Measurements from ENCODE around the gene HDC. TPM values are rescaled to one million over a fixed set of nuclear protein-coding genes. Genes with fewer than 3 reads are reported as not detected.

Gene HDC
- total and polyA plus RNA-seq, 10 of the 15 experiments (the other 5 are each of a cell fraction or from before 2014, with no cell fraction given) = not detected

DNA sequence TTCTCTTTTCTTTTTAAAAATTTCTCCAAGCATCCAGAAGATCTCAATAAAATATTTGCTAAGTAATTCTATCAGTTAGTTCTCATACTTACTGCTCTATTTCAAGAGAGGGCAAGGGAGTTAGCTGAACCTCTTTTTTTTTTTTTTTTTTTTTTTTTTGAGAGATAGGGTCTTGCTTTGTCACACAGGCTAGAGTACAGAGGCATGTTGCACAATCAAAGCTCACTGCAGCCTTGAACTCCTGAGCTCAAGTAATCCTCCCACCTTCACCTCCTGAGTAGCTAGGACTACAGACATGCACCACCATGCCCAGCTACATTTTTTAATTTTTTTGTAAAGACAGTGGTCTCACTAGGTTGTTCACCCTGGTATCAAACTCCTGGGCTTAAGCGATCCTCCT lies 21.4 kb downstream of the HDC start:
- intact Hi-C loops (cut with micrococcal nuclease; ENCODE audit: unreplicated experiment) = no loop called here
- SMC1A ChIA-PET (ENCODE audit: uncharacterized antibody, unreplicated experiment) = no interaction called here

More for the DNA sequence above, 21.4 kb downstream of the HDC start:
- H4K20me1 ChIP-seq (ENCODE audit: control insufficient read depth, insufficient read depth) = no peaks in the 10 kb centered on the region
- H3K9me3 ChIP-seq (replicated peaks; ENCODE audit: control insufficient read depth, insufficient read depth, low read length) = no peaks in the 10 kb centered on the region
- FAIRE-seq = no peak
- no peak overlapping the region for H3K9ac ChIP-seq (ENCODE audit: control insufficient read depth, insufficient read depth, low read length)
- no peak overlapping the region for H3K27ac ChIP-seq (ENCODE audit: control insufficient read depth, insufficient read depth)
- CTCF ChIA-PET = no interaction called here
- no peak overlapping the region for H3K4me3 ChIP-seq
- in situ Hi-C loops (cut with MboI) = no loop called here
- H2AFZ ChIP-seq (ENCODE audit: control insufficient read depth, low read depth, low read length) = no peak overlapping the region
- no peak for TF ChIP-seq POLR2AphosphoS5 (IDR thresholded peaks at IDR 0.05; ENCODE audit: low read length)
- no peak for TF ChIP-seq EGR1 (IDR thresholded peaks at IDR 0.05; ENCODE audit: borderline replicate concordance in 1 of 2, low read depth in 2 of 2, low read length in 2 of 2)
- TF ChIP-seq, protein P1, sequence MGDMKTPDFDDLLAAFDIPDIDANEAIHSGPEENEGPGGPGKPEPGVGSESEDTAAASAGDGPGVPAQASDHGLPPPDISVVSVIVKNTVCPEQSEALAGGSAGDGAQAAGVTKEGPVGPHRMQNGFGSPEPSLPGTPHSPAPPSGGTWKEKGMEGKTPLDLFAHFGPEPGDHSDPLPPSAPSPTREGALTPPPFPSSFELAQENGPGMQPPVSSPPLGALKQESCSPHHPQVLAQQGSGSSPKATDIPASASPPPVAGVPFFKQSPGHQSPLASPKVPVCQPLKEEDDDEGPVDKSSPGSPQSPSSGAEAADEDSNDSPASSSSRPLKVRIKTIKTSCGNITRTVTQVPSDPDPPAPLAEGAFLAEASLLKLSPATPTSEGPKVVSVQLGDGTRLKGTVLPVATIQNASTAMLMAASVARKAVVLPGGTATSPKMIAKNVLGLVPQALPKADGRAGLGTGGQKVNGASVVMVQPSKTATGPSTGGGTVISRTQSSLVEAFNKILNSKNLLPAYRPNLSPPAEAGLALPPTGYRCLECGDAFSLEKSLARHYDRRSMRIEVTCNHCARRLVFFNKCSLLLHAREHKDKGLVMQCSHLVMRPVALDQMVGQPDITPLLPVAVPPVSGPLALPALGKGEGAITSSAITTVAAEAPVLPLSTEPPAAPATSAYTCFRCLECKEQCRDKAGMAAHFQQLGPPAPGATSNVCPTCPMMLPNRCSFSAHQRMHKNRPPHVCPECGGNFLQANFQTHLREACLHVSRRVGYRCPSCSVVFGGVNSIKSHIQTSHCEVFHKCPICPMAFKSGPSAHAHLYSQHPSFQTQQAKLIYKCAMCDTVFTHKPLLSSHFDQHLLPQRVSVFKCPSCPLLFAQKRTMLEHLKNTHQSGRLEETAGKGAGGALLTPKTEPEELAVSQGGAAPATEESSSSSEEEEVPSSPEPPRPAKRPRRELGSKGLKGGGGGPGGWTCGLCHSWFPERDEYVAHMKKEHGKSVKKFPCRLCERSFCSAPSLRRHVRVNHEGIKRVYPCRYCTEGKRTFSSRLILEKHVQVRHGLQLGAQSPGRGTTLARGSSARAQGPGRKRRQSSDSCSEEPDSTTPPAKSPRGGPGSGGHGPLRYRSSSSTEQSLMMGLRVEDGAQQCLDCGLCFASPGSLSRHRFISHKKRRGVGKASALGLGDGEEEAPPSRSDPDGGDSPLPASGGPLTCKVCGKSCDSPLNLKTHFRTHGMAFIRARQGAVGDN (IDR thresholded peaks at IDR 0.05) = no peak
- TF ChIP-seq MEF2B (IDR thresholded peaks at IDR 0.05; ENCODE audit: partially characterized antibody, poor library complexity, severe bottlenecking) = no peak
- TF ChIP-seq, protein P2, sequence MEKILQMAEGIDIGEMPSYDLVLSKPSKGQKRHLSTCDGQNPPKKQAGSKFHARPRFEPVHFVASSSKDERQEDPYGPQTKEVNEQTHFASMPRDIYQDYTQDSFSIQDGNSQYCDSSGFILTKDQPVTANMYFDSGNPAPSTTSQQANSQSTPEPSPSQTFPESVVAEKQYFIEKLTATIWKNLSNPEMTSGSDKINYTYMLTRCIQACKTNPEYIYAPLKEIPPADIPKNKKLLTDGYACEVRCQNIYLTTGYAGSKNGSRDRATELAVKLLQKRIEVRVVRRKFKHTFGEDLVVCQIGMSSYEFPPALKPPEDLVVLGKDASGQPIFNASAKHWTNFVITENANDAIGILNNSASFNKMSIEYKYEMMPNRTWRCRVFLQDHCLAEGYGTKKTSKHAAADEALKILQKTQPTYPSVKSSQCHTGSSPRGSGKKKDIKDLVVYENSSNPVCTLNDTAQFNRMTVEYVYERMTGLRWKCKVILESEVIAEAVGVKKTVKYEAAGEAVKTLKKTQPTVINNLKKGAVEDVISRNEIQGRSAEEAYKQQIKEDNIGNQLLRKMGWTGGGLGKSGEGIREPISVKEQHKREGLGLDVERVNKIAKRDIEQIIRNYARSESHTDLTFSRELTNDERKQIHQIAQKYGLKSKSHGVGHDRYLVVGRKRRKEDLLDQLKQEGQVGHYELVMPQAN (conservative IDR thresholded peaks at IDR 0.05) = no peak
- TF ChIP-seq KLF5 (IDR thresholded peaks at IDR 0.05; ENCODE audit: partially characterized antibody) = no peak
- no peak for TF ChIP-seq HCFC1 (IDR thresholded peaks at IDR 0.05; ENCODE audit: low read length)
- TF ChIP-seq, protein P3, sequence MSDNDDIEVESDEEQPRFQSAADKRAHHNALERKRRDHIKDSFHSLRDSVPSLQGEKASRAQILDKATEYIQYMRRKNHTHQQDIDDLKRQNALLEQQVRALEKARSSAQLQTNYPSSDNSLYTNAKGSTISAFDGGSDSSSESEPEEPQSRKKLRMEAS (IDR thresholded peaks at IDR 0.05; ENCODE audit: low read depth, low read length) = no peak
- TF ChIP-seq, protein P4, sequence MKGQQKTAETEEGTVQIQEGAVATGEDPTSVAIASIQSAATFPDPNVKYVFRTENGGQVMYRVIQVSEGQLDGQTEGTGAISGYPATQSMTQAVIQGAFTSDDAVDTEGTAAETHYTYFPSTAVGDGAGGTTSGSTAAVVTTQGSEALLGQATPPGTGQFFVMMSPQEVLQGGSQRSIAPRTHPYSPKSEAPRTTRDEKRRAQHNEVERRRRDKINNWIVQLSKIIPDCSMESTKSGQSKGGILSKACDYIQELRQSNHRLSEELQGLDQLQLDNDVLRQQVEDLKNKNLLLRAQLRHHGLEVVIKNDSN (IDR thresholded peaks at IDR 0.05; ENCODE audit: borderline replicate concordance, extremely low read length, insufficient read depth, low read depth, low read length) = no peak
- TF ChIP-seq, protein P5, sequence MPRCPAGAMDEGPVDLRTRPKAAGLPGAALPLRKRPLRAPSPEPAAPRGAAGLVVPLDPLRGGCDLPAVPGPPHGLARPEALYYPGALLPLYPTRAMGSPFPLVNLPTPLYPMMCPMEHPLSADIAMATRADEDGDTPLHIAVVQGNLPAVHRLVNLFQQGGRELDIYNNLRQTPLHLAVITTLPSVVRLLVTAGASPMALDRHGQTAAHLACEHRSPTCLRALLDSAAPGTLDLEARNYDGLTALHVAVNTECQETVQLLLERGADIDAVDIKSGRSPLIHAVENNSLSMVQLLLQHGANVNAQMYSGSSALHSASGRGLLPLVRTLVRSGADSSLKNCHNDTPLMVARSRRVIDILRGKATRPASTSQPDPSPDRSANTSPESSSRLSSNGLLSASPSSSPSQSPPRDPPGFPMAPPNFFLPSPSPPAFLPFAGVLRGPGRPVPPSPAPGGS (IDR thresholded peaks at IDR 0.05; ENCODE audit: borderline replicate concordance, insufficient read depth, low read depth, low read length, poor library complexity, severe bottlenecking) = no peak
- TF ChIP-seq ZSCAN29 (IDR thresholded peaks at IDR 0.05) = no peak
- no peak for TF ChIP-seq SUPT20H (IDR thresholded peaks at IDR 0.05; ENCODE audit: borderline replicate concordance, control insufficient read depth, low read depth, low read length)
- DNase-seq (ENCODE audit: low read depth, low spot score) = no peak
- POLR2A ChIA-PET = no interaction called here
- H3K36me3 ChIP-seq (ENCODE audit: control insufficient read depth in 2 of 2, insufficient read depth in 2 of 2, low read length in 1 of 2) = no peaks in the 10 kb centered on the region
- H3K27me3 ChIP-seq (replicated peaks in 1 of 2; ENCODE audit: control insufficient read depth in 2 of 2, insufficient read depth in 2 of 2, low read length in 1 of 2) = no peaks in the 10 kb centered on the region
- RAD21 ChIA-PET (ENCODE audit: unreplicated experiment) = no interaction called here
- H3K79me2 ChIP-seq (ENCODE audit: control insufficient read depth, insufficient read depth, low read length) = no peaks in the 10 kb centered on the region
- H3K4me2 ChIP-seq (ENCODE audit: control insufficient read depth, insufficient read depth) = no peak overlapping the region
- no peak for ATAC-seq
- BruUV-seq (replicated peaks) = no TSS peak
- H3K4me1 ChIP-seq (ENCODE audit: control insufficient read depth, insufficient read depth, low read length) = peaks cover 8% of the 10 kb centered on the region
- WGBS (ENCODE audit: insufficient coverage, insufficient replicate concordance, low lambda C conversion rate, missing lambda C conversion rate) = 100% methylated on average over 1 of the region's 1 CpG
